ENCODE results near the gene UGGT1. TPM values are rescaled to one million over a fixed set of nuclear protein-coding genes. Genes with fewer than 3 reads are reported as not detected.

Gene UGGT1
- total RNA-seq, 2 donors from 2014 or later = 66.9 to 78.6 TPM

DNA sequence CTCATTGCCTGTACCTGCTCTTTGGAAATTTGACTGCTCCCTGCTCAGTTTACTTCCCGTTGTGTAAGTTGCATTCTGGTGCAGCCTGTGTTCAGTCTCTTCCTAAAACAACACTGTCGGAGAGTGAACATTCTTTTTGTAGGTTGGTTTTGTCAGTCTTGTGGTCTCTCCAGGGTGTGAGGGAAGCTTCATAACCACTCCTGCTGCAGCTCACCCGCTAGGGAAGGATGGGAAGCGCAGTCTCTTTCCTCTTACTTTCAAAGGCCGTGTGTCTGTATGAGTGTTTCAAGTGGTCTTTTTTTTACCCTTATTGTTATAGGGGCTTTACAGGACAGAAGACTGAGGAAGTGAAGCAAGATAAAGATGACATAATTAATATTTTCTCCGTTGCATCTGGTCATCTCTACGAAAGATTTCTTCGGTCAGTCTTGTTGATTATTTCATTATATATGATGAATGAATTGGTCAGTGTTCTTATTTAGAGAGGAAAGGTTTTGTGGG is 87.2 kb downstream of the UGGT1 start:
- Histone ChIP-seq H3K27me3 (ENCODE audit: control insufficient read depth, insufficient read depth, low read length, poor library complexity, severe bottlenecking) (no peaks in the 10 kb centered on the region), H3K4me3 (ENCODE audit: low read length) (no peak overlapping the region), H3K27ac (ENCODE audit: low read depth, low read length) (no peak overlapping the region), H3K9ac (ENCODE audit: extremely low read depth, low read length, poor library complexity, severe bottlenecking) (no peak overlapping the region), H3K4me1 (ENCODE audit: control insufficient read depth, insufficient read depth, low read length) (no peaks in the 10 kb centered on the region), H3K9me3 (ENCODE audit: control insufficient read depth, low read length) (no peaks in the 10 kb centered on the region), H3K36me3 (ENCODE audit: control insufficient read depth, insufficient read depth, low read length) (peaks cover 87% of the 10 kb centered on the region)
- no peak overlapping the region for H3K27ac Mint-ChIP-seq
- no peaks in the 10 kb centered on the region for H3K4me1 Mint-ChIP-seq
- H3K36me3 Mint-ChIP-seq (ENCODE audit: low read depth) = peaks cover 68% of the 10 kb centered on the region
- TF ChIP-seq CTCF (conservative IDR thresholded peaks at IDR 0.05) = no peak
- no peak overlapping the region for H3K4me3 Mint-ChIP-seq
- no peaks in the 10 kb centered on the region for H3K27me3 Mint-ChIP-seq (ENCODE audit: insufficient read depth)
- 82 to 98% methylated on average over 2 to 8 of the region's 8 CpGs for WGBS, 2 experiments (ENCODE audit: insufficient coverage in 1 of 2, insufficient read length in 1 of 2)
- DNase-seq = no peak
- no peaks in the 10 kb centered on the region for H3K9me3 Mint-ChIP-seq

DNA sequence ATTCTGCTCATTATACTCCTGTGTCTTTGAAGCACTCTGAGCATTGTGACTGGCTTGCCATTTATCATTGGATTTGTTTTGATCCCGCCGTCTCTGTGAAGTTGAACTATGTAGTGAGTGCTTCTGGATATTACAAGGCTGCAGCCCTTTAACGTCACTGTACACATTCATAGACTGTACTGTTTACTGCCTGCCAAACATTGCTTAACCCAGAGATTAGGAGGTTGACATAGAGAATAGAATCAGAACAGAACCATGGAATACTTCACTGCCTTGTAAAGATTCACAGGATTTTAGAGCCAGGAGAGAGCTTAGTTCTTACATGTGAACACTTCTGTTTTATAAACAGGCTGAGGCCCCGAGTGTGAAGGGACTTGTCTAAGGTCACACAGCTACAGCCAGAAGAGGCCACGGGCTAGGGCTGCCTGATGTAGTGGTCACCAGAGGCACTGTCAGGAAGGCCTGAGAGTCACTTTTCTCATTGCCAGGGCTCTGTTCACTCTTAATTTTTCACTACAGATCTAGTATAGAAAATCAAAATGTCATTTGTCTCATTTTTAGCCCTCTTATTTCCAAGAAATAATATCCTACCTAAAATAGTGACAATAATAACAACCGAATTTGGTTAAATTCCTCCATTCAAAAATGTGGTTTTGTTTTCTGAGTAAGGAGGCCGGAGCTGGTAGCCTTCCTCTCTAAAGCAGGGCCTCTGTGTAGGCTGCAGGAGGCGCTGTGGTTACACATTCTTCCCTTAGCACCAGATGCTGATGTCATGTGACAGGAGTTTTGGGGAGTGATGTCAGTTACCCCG is 87.9 kb downstream of the UGGT1 start:
- no peaks in the 10 kb centered on the region for H3K27me3 Mint-ChIP-seq (ENCODE audit: insufficient read depth)
- no peak overlapping the region for H3K4me3 ChIP-seq (ENCODE audit: low read length)
- no peak overlapping the region for H3K27ac ChIP-seq (ENCODE audit: low read depth, low read length)
- no peaks in the 10 kb centered on the region for H3K9me3 ChIP-seq (ENCODE audit: control insufficient read depth, low read length)
- peaks cover 81% of the 10 kb centered on the region for H3K36me3 ChIP-seq (ENCODE audit: control insufficient read depth, insufficient read depth, low read length)
- H3K4me1 ChIP-seq (ENCODE audit: control insufficient read depth, insufficient read depth, low read length) = peaks cover 4% of the 10 kb centered on the region
- 78 to 93% methylated on average over 6 to 9 of the region's 9 CpGs for WGBS, 2 experiments (ENCODE audit: insufficient coverage in 1 of 2, insufficient read length in 1 of 2)
- peaks cover 67% of the 10 kb centered on the region for H3K36me3 Mint-ChIP-seq (ENCODE audit: low read depth)
- H3K4me3 Mint-ChIP-seq = no peak overlapping the region
- no peaks in the 10 kb centered on the region for H3K9me3 Mint-ChIP-seq
- no peaks in the 10 kb centered on the region for H3K27me3 ChIP-seq (ENCODE audit: control insufficient read depth, insufficient read depth, low read length, poor library complexity, severe bottlenecking)
- peaks cover 6% of the 10 kb centered on the region for H3K4me1 Mint-ChIP-seq
- TF ChIP-seq CTCF (conservative IDR thresholded peaks at IDR 0.05) = peak; percentile 97
- H3K9ac ChIP-seq (ENCODE audit: extremely low read depth, low read length, poor library complexity, severe bottlenecking) = no peak overlapping the region
- H3K27ac Mint-ChIP-seq = no peak overlapping the region
- DNase-seq = peak; percentile 83

- Histone ChIP-seq H3K27ac (ENCODE audit: low read depth, low read length) (no peak overlapping the region), H3K27me3 (ENCODE audit: control insufficient read depth, insufficient read depth, low read length, poor library complexity, severe bottlenecking) (no peaks in the 10 kb centered on the region), H3K9ac (ENCODE audit: extremely low read depth, low read length, poor library complexity, severe bottlenecking) (no peak overlapping the region), H3K4me1 (ENCODE audit: control insufficient read depth, insufficient read depth, low read length) (peaks cover 4% of the 10 kb centered on the region), H3K36me3 (ENCODE audit: control insufficient read depth, insufficient read depth, low read length) (peaks cover 81% of the 10 kb centered on the region), H3K9me3 (ENCODE audit: control insufficient read depth, low read length) (no peaks in the 10 kb centered on the region), H3K4me3 (ENCODE audit: low read length) (no peak overlapping the region)
- Mint-ChIP-seq H3K4me3 (no peak overlapping the region), H3K27me3 (ENCODE audit: insufficient read depth) (no peaks in the 10 kb centered on the region), H3K36me3 (ENCODE audit: low read depth) (peaks cover 70% of the 10 kb centered on the region), H3K4me1 (peaks cover 8% of the 10 kb centered on the region), H3K27ac (no peak overlapping the region), H3K9me3 (no peaks in the 10 kb centered on the region)
- no peak for DNase-seq
- WGBS, 2 experiments (ENCODE audit: insufficient coverage in 1 of 2, insufficient read length in 1 of 2) = 83 to 84% methylated on average over 2 to 4 of the region's 4 CpGs
- TF ChIP-seq CTCF (conservative IDR thresholded peaks at IDR 0.05) = no peak
These were observed 88.4 kb downstream of the UGGT1 start for GRCh38 chr2:128179461-128179755.

Data from endodermal cell (in vitro differentiated cells).